GM21423 (cell line): ENCODE results near the gene SGSM2.

Source experiments
- ATAC-seq: cut with Tn5 transposase; IDR thresholded peaks from one replicate; pipeline ENCODE4 v1.9.1; 2021; ENCODE audit warnings: mild to moderate bottlenecking, moderate library complexity; ENCODE audit not compliant: unreplicated experiment

The SGSM2 gene

DNA sequence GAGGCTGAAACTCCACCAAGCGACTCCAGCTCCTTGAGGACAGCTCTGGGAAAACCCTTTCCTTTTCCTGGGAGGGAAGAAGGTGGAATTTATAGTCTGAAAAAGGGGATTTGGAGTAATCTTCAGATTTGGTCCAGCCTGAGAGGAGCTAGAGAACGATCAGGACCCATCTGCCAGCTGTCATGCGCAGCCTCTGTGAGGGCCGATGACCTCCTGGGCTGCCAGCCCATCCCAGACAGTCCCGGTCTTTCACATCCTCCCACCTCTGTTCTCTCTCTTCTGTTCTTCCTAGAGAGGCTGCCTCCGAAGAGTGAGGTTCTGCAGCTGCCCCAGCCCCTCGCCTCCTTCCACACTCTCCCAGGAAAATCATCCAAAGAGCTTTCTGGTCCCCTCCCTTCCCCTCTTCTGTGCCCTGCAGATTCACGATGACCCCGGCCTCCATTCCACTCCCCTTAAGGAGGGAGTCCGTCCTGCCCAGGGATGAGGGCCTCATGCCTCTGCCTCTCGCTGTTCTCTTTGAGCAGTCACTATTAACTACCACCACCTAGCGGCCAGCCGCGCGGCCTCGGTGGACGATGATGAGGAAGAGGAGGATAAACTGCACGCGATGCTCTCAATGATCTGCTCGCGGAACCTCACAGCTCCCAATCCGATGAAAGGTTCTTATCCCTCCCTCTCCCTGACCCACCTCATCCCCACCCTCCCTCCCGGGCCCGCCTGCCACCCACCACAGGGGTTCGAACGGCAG lies 29.6 kb downstream of the SGSM2 start:
- no peak for ATAC-seq

DNA sequence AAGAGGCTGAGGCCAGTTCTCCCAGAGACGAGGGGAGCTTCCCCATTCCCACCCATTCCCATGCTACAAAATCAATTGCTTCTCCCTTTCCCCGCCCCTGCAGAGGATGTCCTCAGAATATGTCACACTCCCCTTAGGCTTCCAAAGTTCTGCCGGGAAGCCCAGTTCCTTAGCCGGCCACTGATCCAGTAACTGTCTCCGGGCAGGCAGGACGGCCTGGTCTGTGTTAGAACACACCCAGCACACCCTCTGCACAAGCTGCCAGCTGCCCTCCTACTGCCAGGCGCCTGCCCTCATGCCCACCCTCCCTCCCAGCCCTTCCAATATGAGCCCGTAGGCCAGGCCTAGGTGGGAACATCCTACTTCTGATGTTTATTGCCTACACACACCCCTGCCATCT lies 31.1 kb downstream of the SGSM2 start:
- ATAC-seq = no peak

DNA sequence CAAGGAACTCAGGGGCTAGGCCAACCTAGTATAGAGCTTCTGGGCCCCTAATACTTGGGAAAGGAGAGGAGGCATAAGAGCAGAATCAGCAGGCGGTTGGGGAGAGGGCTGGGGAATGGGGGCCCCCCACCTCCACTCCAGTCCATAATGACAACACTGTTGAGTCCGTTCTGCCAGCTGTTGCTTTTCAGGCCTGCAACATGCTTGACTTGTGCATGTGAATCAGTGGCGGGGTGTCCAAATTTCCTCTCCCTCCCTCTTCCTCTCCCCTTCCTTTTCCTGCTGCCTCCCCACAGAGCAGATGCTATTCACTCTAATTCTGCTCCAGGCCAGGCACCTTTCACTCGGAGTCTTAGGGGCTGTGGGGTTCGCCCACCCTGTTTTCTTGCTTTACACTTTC lies 31.7 kb downstream of the SGSM2 start:
- no peak for ATAC-seq

- no peak for ATAC-seq
These were observed 32.4 kb downstream of the SGSM2 start for GRCh38 chr17:2369551-2370210.

- ATAC-seq = no peak
These were observed 32.9 kb downstream of the SGSM2 start for GRCh38 chr17:2370211-2370589.

- ATAC-seq = no peak
These were observed 34.2 kb downstream of the SGSM2 start for GRCh38 chr17:2371183-2372130.

GRCh38 chr17:2372180-2372579 lies 34.9 kb downstream of the SGSM2 start:
- ATAC-seq = no peak

DNA sequence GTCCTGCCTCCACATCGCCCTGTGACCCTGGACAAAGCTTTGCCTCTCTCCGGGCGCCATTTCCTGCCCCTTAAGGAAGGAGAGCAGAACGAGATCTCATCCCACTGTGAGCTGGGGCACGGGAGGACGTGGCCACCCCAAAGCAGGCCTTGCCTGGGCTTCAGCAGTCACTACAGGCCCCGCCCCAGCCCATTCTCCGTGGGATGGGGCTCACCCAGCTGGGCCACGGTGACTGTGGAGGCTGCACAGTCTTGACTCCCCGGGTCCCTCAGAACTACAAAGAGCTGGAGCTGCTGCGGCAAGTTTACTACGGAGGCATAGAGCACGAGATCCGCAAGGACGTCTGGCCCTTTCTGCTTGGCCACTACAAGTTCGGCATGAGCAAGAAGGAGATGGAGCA lies 35.4 kb downstream of the SGSM2 start:
- no peak for ATAC-seq

DNA sequence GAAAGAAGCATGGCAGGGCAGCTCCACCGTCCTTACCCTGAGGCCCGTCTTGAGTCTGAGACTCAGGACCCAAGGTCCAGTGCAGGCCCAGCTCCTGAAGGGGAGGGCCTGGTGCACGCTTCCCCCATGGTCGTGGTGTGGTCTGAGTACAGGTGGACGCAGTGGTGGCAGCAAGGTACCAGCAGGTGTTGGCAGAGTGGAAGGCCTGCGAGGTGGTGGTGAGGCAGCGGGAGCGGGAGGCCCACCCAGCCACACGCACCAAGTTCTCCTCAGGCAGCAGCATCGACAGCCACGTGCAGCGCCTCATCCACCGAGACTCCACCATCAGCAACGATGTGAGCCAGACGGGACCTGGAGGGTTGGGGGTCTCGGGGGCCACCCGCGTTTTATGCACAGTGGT lies 35.9 kb downstream of the SGSM2 start:
- ATAC-seq = no peak

DNA sequence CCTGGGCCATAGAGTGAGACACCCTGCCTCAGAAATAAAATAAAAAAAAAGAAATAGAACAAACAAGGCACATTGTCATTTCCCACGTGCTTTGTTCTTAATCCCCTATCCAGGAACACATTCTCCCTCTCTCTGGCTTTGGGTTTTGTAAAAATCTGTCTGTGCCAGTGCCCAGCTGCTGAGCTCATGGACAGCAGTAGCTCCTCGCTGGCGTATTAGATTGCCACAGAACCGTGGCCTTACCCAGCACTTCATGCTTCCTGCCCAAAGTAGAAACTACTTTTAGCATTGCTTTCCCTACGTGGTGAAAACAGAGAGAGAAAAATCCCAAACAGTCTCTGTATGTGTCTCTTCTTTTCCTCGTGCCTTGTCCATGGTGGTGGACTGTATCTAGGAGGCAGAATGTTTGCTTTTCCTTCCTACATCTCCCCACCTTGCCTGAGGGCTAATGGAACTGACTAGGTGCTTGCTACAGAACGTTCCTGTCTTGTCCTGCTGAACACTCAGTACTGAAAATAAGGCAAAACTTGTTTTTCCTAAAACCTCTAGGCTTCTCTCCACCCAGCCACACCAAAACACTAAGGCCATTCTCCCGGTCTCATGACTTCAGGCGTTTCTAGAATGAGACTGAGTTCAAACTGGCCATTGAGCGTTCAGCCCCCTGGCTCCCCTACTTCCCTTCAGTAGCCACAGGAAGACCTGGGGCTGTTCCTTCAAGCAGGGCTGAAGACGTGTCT lies 37.4 kb downstream of the SGSM2 start:
- no peak for ATAC-seq

DNA sequence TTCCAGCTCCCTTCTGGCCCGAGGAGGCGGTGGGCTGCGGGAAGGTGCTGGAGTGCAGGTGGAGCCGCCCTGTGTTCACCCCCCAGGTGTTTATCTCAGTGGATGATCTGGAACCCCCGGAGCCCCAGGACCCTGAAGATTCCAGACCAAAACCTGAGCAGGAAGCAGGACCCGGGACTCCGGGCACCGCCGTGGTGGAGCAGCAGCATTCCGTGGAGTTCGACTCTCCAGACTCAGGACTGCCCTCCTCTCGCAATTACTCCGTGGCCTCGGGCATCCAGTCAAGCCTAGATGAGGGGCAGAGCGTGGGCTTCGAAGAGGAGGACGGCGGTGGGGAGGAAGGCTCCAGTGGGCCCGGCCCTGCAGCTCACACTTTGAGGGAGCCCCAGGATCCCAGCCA lies 38.1 kb downstream of the SGSM2 start:
- ATAC-seq = no peak

DNA sequence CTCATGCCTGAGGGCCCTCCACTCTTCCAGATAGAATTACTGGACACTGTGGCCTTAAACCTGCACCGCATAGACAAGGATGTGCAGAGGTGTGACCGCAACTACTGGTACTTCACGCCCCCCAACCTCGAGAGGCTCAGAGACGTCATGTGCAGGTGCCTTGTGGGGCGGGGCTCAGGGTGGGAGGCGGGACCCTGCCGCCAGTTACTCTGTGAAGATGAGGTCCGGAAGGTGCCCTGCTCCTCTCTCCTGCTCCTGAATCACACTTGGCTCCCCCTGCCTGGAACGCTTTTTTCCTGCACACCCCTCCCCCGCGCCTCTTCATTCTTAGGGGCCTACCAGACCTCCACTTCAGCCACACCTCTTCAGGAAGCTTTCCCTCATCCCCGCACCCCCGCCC lies 38.8 kb downstream of the SGSM2 start:
- no peak for ATAC-seq

GRCh38 chr17:2377659-2378058 lies 40.4 kb downstream of the SGSM2 start:
- no peak for ATAC-seq

- no peak for ATAC-seq
These were observed 41.6 kb downstream of the SGSM2 start for GRCh38 chr17:2378905-2379304.

DNA sequence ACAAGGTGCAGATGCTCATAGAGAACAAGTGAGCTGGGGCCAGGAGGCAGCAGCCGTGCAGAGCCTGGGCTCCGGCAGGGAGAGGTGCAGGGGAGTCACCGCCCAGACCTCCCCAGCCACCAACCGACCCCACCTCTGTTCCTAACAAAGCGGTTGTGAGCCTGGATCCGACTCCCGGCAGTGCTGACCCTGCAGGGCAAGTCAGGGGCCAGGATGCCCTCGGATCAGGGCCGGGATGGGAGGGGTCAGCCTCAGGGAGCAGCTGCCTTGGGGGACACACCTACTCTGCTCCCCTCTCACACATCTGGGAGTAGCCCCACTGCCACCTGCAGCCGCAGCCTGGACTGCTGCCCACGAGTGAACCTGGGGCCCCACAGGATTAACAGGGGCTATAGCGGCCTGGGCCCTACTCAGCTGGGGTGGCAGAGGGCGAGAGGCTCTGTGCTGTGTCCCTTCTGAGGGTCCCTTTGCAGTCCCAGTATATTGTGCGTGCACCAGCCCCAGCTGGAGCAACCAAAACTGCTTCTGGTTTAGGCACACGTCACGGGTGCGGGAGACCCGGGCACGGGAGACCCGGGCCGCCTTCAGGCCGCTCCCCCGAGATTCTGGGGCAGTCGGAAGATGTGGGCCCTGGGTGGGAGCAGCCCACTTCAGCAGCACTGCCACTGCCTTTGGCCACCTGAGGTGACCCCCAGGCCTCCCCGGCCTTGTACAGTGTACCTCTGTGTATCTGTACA lies 42.4 kb downstream of the SGSM2 start:
- no peak for ATAC-seq

DNA sequence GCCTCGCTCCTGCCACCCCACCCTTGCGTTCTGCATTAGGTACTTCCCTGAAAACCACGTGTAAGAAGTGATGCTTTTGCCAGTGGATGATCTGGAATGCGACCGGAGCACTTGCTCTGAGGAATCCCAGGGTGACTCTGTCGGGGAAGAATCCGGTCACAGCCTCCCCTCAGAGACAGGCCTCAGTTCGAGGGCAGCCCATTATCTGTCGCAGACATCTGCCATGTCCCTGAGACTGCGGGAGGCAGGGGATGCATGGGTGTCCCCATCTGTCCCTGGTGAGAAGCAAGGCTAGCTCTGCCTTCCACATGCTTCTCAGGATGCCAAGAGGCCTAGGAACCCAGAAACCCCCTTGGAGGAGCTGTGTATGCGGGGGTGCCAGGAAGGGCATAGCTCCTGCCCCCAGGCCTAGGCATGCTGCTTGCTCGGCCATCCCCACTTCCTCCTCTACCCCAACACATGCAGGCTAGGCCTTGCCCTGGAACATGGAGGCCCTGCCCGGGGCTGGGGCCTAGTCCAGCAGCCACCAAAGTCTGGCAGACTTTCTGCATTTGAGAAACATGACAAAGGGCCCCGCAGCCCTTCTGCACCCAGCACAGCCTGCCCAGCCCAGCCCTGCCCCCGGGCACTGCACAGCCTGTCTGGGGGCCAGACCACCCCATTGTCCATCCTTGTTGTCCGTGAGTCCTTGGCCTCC lies 43.1 kb downstream of the SGSM2 start:
- ATAC-seq = no peak

DNA sequence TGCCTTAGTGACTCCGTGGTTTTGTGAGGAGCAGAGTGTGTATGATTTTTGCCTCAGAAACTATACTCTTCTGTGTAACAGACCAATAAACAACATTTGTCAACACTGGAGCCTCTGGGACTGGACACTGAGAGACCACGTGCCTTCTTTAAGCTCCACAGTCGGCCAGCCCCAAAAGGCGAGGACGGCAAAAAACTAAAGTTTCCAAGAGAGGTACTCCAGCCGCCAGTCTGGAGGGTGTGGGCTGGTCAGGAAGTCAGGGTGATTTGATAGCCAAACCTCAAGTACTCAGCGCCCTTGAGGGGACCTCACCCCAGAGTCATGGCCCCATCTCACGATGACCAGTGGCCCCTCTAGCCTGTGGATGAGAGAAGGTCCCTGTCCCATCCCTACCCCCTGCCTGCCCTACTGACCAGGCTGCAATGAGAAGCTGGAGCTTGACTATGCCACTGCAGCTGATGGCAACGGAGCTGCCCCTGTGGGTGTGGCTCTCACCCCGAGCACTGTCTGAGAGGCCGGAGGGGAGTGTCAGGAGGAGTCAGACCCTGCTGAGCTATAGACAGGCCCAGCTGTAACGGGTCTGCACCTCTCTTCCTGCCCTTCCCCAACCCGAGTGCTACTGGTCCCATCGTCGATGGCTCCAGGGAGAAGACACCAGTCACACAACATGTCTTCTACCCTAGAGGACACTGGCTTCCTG lies 43.8 kb downstream of the SGSM2 start:
- ATAC-seq = no peak

- no peak for ATAC-seq
These were observed 46.4 kb downstream of the SGSM2 start for GRCh38 chr17:2383628-2384167.
